ENCODE results near the gene TTLL10.

DNA sequence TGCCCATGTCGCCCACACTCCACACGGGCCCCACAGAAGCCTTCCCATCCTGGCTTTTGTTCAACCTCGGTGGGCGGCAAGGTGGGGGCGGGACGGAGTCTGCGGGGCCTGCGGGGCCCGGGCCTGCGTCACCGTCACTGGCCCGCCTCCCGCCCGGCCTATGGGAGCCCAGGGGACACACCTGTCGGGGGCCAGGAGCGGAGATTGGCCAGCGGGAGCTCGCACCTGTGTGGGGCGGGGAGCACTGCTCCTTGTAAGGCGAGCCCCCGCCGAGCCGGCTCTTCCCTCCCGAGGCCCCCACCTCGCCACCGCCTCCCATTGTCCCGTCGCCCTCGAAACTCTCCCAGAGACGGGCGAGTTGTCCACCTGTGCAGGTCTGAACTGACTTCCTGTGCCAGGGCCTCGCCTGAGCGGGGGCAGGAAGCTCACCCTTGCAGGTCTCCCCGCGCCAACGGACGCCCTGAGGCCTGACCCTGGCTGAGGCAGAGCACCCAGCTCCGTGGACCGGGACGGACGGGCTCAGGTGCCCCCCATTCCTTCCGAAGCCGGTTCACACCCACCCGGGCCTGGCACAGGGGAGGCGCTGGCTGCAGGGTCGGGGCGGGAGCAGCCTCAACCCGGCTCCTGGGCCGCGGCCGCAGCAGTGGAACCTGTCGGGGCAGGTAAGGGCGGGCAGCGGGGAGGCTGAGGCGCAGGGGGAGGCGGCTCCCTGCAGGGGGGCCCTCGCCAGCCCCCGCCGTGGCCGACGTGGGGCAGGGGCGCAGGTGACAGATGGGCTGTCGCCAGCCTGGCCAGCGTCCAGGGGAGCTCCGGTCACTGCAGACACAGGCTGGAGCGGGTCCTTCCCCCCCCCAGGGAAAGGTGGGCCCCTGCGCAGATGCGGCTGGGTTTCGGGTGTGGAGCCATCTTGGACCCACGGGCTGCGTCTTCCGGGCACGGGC is 10.8 kb upstream of the TTLL10 start:
- TF ChIP-seq, protein P1, sequence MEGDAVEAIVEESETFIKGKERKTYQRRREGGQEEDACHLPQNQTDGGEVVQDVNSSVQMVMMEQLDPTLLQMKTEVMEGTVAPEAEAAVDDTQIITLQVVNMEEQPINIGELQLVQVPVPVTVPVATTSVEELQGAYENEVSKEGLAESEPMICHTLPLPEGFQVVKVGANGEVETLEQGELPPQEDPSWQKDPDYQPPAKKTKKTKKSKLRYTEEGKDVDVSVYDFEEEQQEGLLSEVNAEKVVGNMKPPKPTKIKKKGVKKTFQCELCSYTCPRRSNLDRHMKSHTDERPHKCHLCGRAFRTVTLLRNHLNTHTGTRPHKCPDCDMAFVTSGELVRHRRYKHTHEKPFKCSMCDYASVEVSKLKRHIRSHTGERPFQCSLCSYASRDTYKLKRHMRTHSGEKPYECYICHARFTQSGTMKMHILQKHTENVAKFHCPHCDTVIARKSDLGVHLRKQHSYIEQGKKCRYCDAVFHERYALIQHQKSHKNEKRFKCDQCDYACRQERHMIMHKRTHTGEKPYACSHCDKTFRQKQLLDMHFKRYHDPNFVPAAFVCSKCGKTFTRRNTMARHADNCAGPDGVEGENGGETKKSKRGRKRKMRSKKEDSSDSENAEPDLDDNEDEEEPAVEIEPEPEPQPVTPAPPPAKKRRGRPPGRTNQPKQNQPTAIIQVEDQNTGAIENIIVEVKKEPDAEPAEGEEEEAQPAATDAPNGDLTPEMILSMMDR (IDR thresholded peaks at IDR 0.05) = no peak
- TF ChIP-seq POLR2A (IDR thresholded peaks at IDR 0.05) = no peak
